Cardiac fibroblast (primary cell): ENCODE results near the gene FRMD4B.
A peak's percentile ranks its signal among the peaks of the same experiment; 100 is the strongest.

Experiments
- DNase-seq, 2 donors: peaks; one replicate each; pipeline versions ENCODE4 v3.0.0 to v3.0.0-alpha.2; 2010; ENCODE audit warnings: low read depth in 2 of 2
- H3K4me3 ChIP-seq, 2 donors: replicated peaks in 1 of 2; 1 replicate in 1 of 2; 2 replicates in 1 of 2; pipeline ENCODE4 v1.5.1; 2011; ENCODE audit warnings: low read depth in 2 of 2, low read length in 2 of 2, mild to moderate bottlenecking in 2 of 2, moderate library complexity in 1 of 2
- CTCF ChIP-seq: IDR thresholded peaks from one replicate; pipeline ENCODE4 v1.5.1; 2011; ENCODE audit warnings: low read depth, mild to moderate bottlenecking, low read length, inconsistent platforms

FRMD4B gene

GRCh38 chr3:69379661-69380060 is 6.2 kb downstream of the FRMD4B start:
- no peak for TF ChIP-seq CTCF
- DNase-seq: no peak
- no peak overlapping the region for H3K4me3 ChIP-seq

- no peak for TF ChIP-seq CTCF
- no peak for DNase-seq
- H3K4me3 ChIP-seq: no peak overlapping the region
These were observed 7.6 kb downstream of the FRMD4B start for GRCh38 chr3:69378112-69378802.

DNA sequence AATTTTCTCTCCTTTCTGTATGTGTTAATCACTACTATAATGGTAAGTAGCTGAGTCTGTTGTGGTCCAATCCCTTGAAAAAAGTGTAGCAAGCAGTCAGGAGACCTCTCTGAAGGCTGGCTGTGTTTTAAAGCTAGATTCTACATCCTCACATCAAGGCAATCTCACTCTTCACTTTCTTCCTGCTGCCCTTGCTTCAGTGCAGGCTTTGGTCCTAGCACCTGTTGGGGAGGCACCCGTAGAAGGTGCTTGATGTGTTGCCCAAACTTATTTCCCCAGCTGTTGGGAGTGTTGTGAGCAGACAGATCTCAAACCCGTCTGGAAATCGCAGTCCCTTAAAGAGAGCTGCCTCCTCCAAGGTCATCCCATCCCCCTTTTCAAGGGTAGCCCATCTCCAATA is 8.6 kb downstream of the FRMD4B start:
- H3K4me3 ChIP-seq: no peak overlapping the region
- TF ChIP-seq CTCF: no peak
- DNase-seq: no peak

GRCh38 chr3:69376731-69377130 is 9.2 kb downstream of the FRMD4B start:
- DNase-seq: no peak
- TF ChIP-seq CTCF: no peak
- H3K4me3 ChIP-seq: no peak overlapping the region

DNA sequence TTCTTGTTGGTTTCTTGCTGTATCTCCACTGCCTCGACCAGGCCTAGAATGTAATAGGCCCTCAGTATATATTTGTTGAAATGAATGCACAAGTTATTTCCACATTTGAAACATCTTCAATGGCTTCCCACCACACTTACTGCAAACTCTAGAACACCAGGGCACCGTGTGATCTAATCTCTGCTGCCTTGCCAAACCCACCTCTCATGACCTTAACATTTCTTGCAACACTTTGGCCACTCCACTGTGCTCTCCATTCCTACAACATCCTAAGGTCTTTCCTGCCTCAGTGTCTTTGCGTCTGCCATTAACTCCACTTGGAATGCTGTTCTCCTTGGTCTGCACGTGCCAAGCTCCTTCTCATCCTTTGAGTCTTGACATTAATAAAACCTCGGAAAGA is 14.1 kb downstream of the FRMD4B start:
- TF ChIP-seq CTCF: no peak
- H3K4me3 ChIP-seq: no peak overlapping the region
- no peak for DNase-seq

DNA sequence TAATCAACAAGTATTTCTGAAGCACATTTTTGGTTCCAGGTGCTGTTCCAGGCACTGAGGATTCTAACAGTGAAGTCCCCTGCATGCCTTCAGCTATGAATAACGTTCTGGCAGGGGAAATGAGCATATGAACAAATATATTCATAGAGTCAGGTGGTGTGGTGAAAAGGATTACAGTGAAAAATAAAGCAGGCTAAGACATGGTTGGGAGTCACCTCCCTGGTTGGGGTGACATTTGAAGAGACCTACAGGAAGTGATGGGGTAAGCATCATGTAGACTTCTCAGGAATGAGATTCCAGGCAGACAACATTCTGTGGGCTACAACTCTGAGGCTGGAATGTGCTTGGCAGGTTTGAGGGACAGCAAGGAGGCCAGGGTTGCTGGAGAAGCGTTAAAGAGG is 15.0 kb downstream of the FRMD4B start:
- TF ChIP-seq CTCF: no peak
- DNase-seq: peak; percentile 21 to 43
- H3K4me3 ChIP-seq: no peak overlapping the region
